ENCODE results near the gene EDEM2. TPM values are rescaled to one million over a fixed set of nuclear protein-coding genes. Genes with fewer than 3 reads are reported as not detected.

Gene EDEM2
- polyA plus RNA-seq, 3 donors, result 39.5 to 86.1 (median 75.6) TPM

DNA sequence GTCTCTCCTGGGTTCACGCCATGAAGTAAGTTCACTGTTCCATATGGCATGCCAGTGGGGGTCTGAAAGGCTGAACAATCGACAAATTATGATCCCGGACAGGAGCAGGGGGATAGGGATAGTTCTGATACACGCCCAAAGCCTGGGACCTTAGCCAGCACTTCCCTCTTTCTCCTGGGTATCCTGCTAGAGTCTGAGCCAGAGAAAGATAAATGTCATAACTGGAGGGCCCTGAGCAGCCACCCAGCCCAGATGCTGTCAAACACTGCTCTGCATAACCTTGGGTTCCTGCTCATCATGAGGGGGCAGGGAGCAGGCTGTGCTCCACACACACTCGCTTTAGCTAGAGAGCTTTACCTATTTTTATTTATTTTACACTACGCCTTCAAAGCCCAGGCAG, 12.3 kb downstream of the EDEM2 start:
- TF ChIP-seq, protein P1, sequence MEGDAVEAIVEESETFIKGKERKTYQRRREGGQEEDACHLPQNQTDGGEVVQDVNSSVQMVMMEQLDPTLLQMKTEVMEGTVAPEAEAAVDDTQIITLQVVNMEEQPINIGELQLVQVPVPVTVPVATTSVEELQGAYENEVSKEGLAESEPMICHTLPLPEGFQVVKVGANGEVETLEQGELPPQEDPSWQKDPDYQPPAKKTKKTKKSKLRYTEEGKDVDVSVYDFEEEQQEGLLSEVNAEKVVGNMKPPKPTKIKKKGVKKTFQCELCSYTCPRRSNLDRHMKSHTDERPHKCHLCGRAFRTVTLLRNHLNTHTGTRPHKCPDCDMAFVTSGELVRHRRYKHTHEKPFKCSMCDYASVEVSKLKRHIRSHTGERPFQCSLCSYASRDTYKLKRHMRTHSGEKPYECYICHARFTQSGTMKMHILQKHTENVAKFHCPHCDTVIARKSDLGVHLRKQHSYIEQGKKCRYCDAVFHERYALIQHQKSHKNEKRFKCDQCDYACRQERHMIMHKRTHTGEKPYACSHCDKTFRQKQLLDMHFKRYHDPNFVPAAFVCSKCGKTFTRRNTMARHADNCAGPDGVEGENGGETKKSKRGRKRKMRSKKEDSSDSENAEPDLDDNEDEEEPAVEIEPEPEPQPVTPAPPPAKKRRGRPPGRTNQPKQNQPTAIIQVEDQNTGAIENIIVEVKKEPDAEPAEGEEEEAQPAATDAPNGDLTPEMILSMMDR (IDR thresholded peaks at IDR 0.05), result no peak
- peak overlapping the region in 1 of 2 donors; percentile 10 for H3K27ac ChIP-seq (ENCODE audit: low read depth in 1 of 2, low read length in 2 of 2)
- peaks cover 0 to 2% (median 0%) of the 10 kb centered on the region in 7 donors for H3K9me3 Mint-ChIP-seq
- H3K4me2 ChIP-seq (replicated peaks; ENCODE audit: extremely low read depth, low read length, poor library complexity, severe bottlenecking), result no peak overlapping the region
- H2AFZ ChIP-seq (ENCODE audit: insufficient read depth, low read depth, low read length, poor library complexity, severe bottlenecking), result no peak overlapping the region
- no peak for DNase-seq
- H3K79me2 ChIP-seq (ENCODE audit: insufficient read depth, low read length), result peaks cover 10% of the 10 kb centered on the region
- peaks cover 50% of the 10 kb centered on the region for H4K20me1 ChIP-seq (ENCODE audit: insufficient read depth, low read length)
- no peak overlapping the region for H3K9ac ChIP-seq (ENCODE audit: insufficient read depth, low read length, poor library complexity, severe bottlenecking)
- peaks cover 91 to 99% of the 10 kb centered on the region in 2 donors for H3K36me3 ChIP-seq (replicated peaks in 1 of 2; ENCODE audit: control insufficient read depth in 1 of 2, insufficient read depth in 2 of 2, low read length in 2 of 2)
- no peaks in the 10 kb centered on the region for H3K4me1 ChIP-seq (ENCODE audit: control insufficient read depth in 1 of 2, insufficient read depth in 2 of 2, low read length in 2 of 2)
- 100% methylated on average over 3 of the region's 6 CpGs for WGBS (ENCODE audit: insufficient coverage)
- no peaks in the 10 kb centered on the region for H3K27me3 ChIP-seq (ENCODE audit: control insufficient read depth in 2 of 2, insufficient read depth in 2 of 2, low read length in 2 of 2)
- intact Hi-C loops (cut with micrococcal nuclease), result no loop called here
- peaks cover 84 to 98% of the 10 kb centered on the region in 2 donors for H3K36me3 Mint-ChIP-seq
- H3K4me3 ChIP-seq (replicated peaks in 1 of 3; ENCODE audit: low read depth in 2 of 3, low read length in 3 of 3), result no peak overlapping the region
- H3K27ac Mint-ChIP-seq, result peak overlapping the region in 1 of 7 donors; percentile 4
- no peak overlapping the region for H3K4me3 Mint-ChIP-seq
- no peaks in the 10 kb centered on the region for H3K4me1 Mint-ChIP-seq
- no peaks in the 10 kb centered on the region for H3K9me3 ChIP-seq (replicated peaks in 1 of 2; ENCODE audit: control insufficient read depth in 1 of 2, insufficient read depth in 1 of 2, low read length in 2 of 2)
- peaks cover 0 to 1% (median 0%) of the 10 kb centered on the region in 3 donors for H3K27me3 Mint-ChIP-seq (ENCODE audit: low read depth in 3 of 3)

DNA sequence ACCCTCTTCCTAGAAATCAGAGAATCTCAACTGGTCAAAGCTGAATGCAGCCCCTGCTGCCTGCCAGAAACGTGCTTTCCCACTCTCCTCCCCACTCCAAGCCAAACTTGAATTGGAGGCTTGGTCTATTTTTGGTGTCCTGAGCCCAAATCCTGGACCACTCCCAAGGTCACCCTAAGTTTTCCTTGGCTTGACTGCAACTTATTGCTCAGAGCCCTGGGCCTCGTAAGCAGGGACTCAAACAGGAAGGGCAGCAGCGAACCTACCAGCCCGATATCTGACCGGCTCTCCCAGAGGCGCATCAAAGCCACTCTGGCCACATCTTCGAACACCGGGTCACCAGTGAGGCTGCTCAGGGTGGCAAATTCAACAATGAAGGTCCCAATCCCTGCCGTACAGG, 12.7 kb downstream of the EDEM2 start:
- Mint-ChIP-seq H3K27ac (peak overlapping the region in 3 of 7 donors; percentile 4 to 68 (median 21)), H3K4me3 (no peak overlapping the region), H3K27me3 (ENCODE audit: low read depth in 3 of 3) (peaks cover 0 to 1% (median 0%) of the 10 kb centered on the region in 3 donors), H3K4me1 (no peaks in the 10 kb centered on the region), H3K36me3 (peaks cover 80 to 94% of the 10 kb centered on the region in 2 donors), H3K9me3 (peaks cover 0 to 2% (median 0%) of the 10 kb centered on the region in 7 donors)
- WGBS (ENCODE audit: insufficient coverage), result 95% methylated on average over 9 of the region's 9 CpGs
- no peaks in the 10 kb centered on the region for H3K9me3 ChIP-seq (replicated peaks in 1 of 2; ENCODE audit: control insufficient read depth in 1 of 2, insufficient read depth in 1 of 2, low read length in 2 of 2)
- no peaks in the 10 kb centered on the region for H3K4me1 ChIP-seq (ENCODE audit: control insufficient read depth in 1 of 2, insufficient read depth in 2 of 2, low read length in 2 of 2)
- no peak overlapping the region for H3K4me3 ChIP-seq (replicated peaks in 1 of 3; ENCODE audit: low read depth in 2 of 3, low read length in 3 of 3)
- peak overlapping the region in 1 of 2 donors; percentile 10 for H3K27ac ChIP-seq (ENCODE audit: low read depth in 1 of 2, low read length in 2 of 2)
- H3K4me2 ChIP-seq (replicated peaks; ENCODE audit: extremely low read depth, low read length, poor library complexity, severe bottlenecking), result no peak overlapping the region
- DNase-seq, result no peak
- no peak overlapping the region for H2AFZ ChIP-seq (ENCODE audit: insufficient read depth, low read depth, low read length, poor library complexity, severe bottlenecking)
- peaks cover 8% of the 10 kb centered on the region for H3K79me2 ChIP-seq (ENCODE audit: insufficient read depth, low read length)
- peaks cover 89 to 99% of the 10 kb centered on the region in 2 donors for H3K36me3 ChIP-seq (replicated peaks in 1 of 2; ENCODE audit: control insufficient read depth in 1 of 2, insufficient read depth in 2 of 2, low read length in 2 of 2)
- intact Hi-C loops (cut with micrococcal nuclease), result no loop called here
- peaks cover 50% of the 10 kb centered on the region for H4K20me1 ChIP-seq (ENCODE audit: insufficient read depth, low read length)
- no peaks in the 10 kb centered on the region for H3K27me3 ChIP-seq (ENCODE audit: control insufficient read depth in 2 of 2, insufficient read depth in 2 of 2, low read length in 2 of 2)
- H3K9ac ChIP-seq (ENCODE audit: insufficient read depth, low read length, poor library complexity, severe bottlenecking), result no peak overlapping the region
- TF ChIP-seq, protein P1 (IDR thresholded peaks at IDR 0.05), result no peak

All from CD14-positive monocyte (primary cell).